K562 (cell line): ENCODE measurements around the gene CFAP97D2.

ENCODE experiments used
- POLR2A ChIP-seq: fragments of 450-650 bp; conservative IDR thresholded peaks from 2 replicates; pipeline ENCODE4 v1.6.1; 2016
- TRIM28 ChIP-seq: fragments of 450-650 bp; IDR thresholded peaks from 2 replicates; pipeline ENCODE4 v1.6.1; 2017
- ZNF3 ChIP-seq: fragments of 250-450 bp; sonication (Bioruptor Pico); IDR thresholded peaks from 2 replicates; pipeline ENCODE4 v1.5.0; 2021; ENCODE audit warnings: mild to moderate bottlenecking, moderate library complexity
- ZNF431 ChIP-seq: sonication (generic); formaldehyde crosslinking; IDR thresholded peaks from 2 replicates; pipeline ENCODE4 v1.8.0; 2022; ENCODE audit warnings: mild to moderate bottlenecking, missing genetic modification reagents
- TF ChIP-seq, protein P1 (sequence below), 3 experiments: IDR thresholded peaks in 2 of 3; conservative IDR thresholded peaks in 1 of 3; 2 replicates each; pipeline ENCODE4 v1.5.1; 2011 to 2012; ENCODE audit warnings: low read length in 3 of 3, mild to moderate bottlenecking in 3 of 3, control low read depth in 2 of 3, improper control_type of control experiment in 1 of 3, inconsistent platforms in 1 of 3, low read depth in 1 of 3, mixed read lengths in 1 of 3, moderate library complexity in 1 of 3; ENCODE audit not compliant: insufficient read depth in 2 of 3
- TF ChIP-seq, protein P2 (sequence below): sonication (generic); formaldehyde crosslinking; IDR thresholded peaks from 2 replicates; pipeline ENCODE4 v1.9.0; 2022; ENCODE audit warnings: mild to moderate bottlenecking, missing genetic modification reagents

DNA sequence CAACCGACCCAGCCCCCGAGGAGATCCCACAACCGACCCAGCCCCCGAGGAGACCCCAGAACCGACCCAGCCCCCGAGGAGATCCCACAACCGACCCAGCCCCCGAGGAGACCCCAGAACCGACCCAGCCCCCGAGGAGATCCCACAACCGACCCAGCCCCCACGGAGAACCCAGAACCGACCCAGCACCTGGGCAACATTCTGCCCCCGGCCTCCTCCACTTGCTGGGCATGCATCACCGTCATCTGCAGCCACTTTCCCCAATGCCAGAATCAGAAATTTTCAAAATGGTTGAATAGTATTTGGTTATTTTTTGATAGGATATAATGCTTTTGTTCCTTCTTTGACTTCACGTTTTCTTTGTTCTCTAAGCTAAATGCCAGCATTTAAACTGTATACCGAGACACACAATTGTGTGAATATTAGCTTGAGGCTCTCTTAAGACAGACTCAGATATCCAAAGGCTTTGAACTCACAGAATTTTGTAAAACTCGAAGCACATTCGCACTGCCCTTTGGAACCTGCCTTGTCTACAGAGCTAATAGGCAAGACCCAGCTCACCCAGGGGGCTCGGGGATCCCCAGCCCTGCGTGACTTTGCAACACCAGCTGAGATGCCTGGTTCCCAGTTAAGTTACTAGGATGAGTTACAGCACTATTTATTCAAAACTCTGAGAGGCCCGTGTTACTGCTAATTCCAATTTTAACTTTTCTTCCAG is 31.1 kb upstream of the CFAP97D2 start:
- TF ChIP-seq, protein P1, sequence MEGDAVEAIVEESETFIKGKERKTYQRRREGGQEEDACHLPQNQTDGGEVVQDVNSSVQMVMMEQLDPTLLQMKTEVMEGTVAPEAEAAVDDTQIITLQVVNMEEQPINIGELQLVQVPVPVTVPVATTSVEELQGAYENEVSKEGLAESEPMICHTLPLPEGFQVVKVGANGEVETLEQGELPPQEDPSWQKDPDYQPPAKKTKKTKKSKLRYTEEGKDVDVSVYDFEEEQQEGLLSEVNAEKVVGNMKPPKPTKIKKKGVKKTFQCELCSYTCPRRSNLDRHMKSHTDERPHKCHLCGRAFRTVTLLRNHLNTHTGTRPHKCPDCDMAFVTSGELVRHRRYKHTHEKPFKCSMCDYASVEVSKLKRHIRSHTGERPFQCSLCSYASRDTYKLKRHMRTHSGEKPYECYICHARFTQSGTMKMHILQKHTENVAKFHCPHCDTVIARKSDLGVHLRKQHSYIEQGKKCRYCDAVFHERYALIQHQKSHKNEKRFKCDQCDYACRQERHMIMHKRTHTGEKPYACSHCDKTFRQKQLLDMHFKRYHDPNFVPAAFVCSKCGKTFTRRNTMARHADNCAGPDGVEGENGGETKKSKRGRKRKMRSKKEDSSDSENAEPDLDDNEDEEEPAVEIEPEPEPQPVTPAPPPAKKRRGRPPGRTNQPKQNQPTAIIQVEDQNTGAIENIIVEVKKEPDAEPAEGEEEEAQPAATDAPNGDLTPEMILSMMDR (IDR thresholded peaks at IDR 0.05 in 2 of 3, conservative IDR thresholded peaks at IDR 0.05 in 1 of 3; ENCODE audit: insufficient read depth in 2 of 3, low read depth in 1 of 3, low read length in 3 of 3) = no peak
- TF ChIP-seq ZNF3 (no peak), TRIM28 (no peak), POLR2A (no peak), ZNF431 (no peak)
- TF ChIP-seq, protein P2, sequence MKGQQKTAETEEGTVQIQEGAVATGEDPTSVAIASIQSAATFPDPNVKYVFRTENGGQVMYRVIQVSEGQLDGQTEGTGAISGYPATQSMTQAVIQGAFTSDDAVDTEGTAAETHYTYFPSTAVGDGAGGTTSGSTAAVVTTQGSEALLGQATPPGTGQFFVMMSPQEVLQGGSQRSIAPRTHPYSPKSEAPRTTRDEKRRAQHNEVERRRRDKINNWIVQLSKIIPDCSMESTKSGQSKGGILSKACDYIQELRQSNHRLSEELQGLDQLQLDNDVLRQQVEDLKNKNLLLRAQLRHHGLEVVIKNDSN (CRISPR knock-in tag) = no peak
